Activated naive CD8-positive, alpha-beta T cell treated with anti-CD3 and anti-CD28 coated beads, Interleukin-2, amount 50 U/mL, for 24 hours (primary cell): Measurements from ENCODE around the gene UNC5A.
"Not testable (repeated sequence)": the region's sequence is repeated elsewhere in the genome, so short reads cannot be mapped to it uniquely, and the experiment has no call there.

Experiments used
- ATAC-seq: fragments of 150-1000 bp; cut with Tn5 transposase; one replicate; pipeline ENCODE4 v1.10.0; 2021
- DNase-seq: peaks from one replicate; pipeline ENCODE4 v3.0.0; 2021
- H3K27ac Mint-ChIP-seq: one replicate; pipeline ENCODE4 v1.8.0; 2021; ENCODE audit warnings: mild to moderate bottlenecking, mixed read lengths
- H3K27me3 Mint-ChIP-seq: one replicate; pipeline ENCODE4 v1.8.0; 2021; ENCODE audit warnings: mixed read lengths
- H3K36me3 Mint-ChIP-seq: one replicate; pipeline ENCODE4 v1.8.0; 2021; ENCODE audit warnings: low read depth, mixed read lengths
- H3K4me1 Mint-ChIP-seq: one replicate; pipeline ENCODE4 v1.8.0; 2021; ENCODE audit warnings: mixed read lengths
- H3K4me3 Mint-ChIP-seq: one replicate; pipeline ENCODE4 v1.8.0; 2021; ENCODE audit warnings: mild to moderate bottlenecking, moderate library complexity, mixed read lengths
- H3K9me3 Mint-ChIP-seq: one replicate; pipeline ENCODE4 v1.8.0; 2021; ENCODE audit warnings: mixed read lengths

The UNC5A gene

DNA sequence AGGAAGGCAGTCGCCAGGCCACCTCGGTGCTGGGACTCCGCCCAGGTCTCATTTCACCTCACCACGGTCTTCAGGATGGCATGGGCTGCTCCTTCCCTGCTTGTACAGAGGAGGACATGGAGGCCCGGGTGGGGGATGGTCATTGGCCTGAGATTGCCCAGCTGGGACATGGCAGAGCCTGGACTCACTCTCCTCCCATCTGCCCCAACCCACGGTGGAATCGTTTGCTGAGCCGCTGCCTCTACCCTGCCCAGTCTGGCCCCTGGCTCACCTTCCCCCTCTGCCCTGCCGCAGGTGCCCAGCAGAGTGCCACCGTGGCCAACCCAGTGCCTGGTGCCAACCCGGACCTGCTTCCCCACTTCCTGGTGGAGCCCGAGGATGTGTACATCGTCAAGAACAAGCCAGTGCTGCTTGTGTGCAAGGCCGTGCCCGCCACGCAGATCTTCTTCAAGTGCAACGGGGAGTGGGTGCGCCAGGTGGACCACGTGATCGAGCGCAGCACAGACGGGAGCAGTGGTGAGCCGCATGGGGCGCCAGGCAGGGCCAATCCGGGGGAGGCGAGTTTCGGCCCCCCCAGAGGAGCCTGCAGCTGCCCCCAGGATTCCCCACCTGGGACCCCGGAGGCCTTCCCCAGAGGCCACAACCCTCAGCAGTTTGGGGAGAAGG is 52.1 kb downstream of the UNC5A start:
- Mint-ChIP-seq H3K27me3 (peaks cover 42% of the 10 kb centered on the region), H3K4me1 (no peaks in the 10 kb centered on the region), H3K36me3 (no peaks in the 10 kb centered on the region), H3K9me3 (no peaks in the 10 kb centered on the region), H3K4me3 (no peak overlapping the region), H3K27ac (no peak overlapping the region)
- ATAC-seq = no peak
- no peak for DNase-seq

DNA sequence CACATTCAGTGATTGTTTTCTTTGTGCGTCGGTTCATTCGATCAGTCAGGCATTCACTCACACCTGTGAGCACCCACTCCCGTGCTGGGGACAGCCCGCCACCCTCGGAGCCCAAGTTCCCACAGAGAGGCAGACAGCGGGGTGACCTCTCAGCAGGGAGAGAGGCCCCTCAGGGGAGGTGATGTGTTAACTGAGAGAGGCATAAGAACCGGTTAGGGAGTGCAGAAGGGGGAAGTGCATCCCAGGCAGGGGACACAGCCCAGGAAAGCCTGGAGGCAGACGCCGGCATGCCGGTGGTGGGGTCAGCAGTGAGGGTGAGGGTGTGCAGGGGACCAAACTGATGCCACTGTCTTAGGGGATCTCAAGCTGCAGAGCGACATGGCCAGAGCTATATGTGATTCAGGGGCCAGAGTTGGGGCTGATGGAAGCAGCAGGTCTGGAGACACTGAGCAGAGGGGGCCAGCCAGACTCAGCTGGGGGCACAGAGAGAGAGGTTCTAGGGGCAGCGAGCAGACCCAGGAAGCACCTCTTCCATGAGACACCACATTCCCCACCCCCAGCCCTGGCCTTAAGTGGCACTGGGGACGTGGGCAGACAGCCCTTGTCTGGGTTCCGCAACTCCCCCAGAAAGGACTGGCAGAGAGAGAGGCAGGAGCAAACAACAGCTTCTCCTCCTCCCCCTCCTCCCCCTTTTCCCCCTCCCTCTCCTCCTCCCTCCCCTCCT is 52.8 kb downstream of the UNC5A start:
- Mint-ChIP-seq H3K27me3 (peaks cover 39% of the 10 kb centered on the region), H3K4me3 (no peak overlapping the region), H3K4me1 (no peaks in the 10 kb centered on the region), H3K36me3 (no peaks in the 10 kb centered on the region), H3K9me3 (no peaks in the 10 kb centered on the region), H3K27ac (no peak overlapping the region)
- ATAC-seq = no peak
- DNase-seq = no peak

DNA sequence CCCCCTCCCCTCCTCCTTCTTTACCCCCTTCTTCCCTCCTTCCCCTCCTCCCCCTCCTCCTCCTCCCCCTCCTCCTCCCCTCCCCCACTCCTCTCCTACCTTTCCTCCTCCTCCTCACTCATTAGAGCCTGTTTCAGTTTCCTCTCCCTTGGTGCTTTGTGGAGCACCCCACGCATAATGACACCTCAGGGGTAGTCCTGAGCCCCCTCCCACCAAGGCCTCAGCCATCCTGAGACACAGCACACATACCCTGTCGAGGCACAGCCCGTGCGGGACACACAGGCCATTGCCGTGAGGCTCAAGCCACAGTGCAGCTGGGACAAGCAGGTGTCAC is 53.4 kb downstream of the UNC5A start:
- H3K4me1 Mint-ChIP-seq = no peaks in the 10 kb centered on the region
- no peak overlapping the region for H3K4me3 Mint-ChIP-seq
- H3K27me3 Mint-ChIP-seq = peaks cover 35% of the 10 kb centered on the region
- H3K36me3 Mint-ChIP-seq = no peaks in the 10 kb centered on the region
- no peak for ATAC-seq
- no peaks in the 10 kb centered on the region for H3K9me3 Mint-ChIP-seq
- DNase-seq = no peak
- no peak overlapping the region for H3K27ac Mint-ChIP-seq

DNA sequence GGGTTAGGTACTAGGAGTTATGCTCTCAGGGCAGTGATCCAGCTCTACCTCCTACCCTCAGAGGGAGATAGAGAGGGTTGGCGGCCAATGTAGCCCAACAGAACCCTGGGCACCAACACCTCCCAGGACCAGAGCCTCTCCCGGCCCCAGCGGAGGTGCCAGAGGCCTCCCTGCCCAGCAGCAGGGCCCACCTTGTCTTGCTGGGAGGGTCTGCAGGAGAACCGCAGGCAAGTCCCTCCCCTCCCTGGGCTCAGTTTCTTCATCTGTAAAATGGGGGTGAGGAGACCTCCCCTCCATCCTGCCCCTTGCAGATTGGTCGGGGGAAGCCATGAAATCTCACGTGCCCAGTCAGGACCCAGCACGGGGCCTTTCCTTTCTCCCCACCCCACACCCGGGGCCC is 54.4 kb downstream of the UNC5A start:
- no peak overlapping the region for H3K4me3 Mint-ChIP-seq
- no peaks in the 10 kb centered on the region for H3K36me3 Mint-ChIP-seq
- DNase-seq (no peak), ATAC-seq (no peak)
- no peaks in the 10 kb centered on the region for H3K9me3 Mint-ChIP-seq
- no peaks in the 10 kb centered on the region for H3K4me1 Mint-ChIP-seq
- no peak overlapping the region for H3K27ac Mint-ChIP-seq
- peaks cover 35% of the 10 kb centered on the region for H3K27me3 Mint-ChIP-seq

DNA sequence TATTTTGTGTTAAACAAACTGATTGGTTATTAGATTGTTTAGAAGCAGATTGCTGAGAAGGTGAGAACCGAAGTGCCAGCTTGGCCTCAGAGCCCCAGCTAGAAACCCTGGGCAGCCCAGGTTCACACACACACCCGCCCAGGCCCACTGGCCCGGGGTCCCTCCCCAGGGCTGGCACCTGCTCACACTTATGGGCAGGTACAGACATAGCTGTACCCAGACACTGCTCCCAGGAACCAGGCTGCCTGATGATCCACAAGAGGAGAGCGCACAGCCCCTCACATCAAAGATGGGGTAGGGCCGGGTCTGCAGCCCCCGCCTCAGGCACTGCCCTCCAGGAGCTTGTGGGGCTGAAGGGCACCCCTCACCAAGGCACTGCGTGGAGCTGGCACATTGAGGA is 55.6 kb downstream of the UNC5A start:
- no peak overlapping the region for H3K4me3 Mint-ChIP-seq
- ATAC-seq (no peak), DNase-seq (no peak)
- H3K36me3 Mint-ChIP-seq = no peaks in the 10 kb centered on the region
- no peak overlapping the region for H3K27ac Mint-ChIP-seq
- H3K4me1 Mint-ChIP-seq = no peaks in the 10 kb centered on the region
- H3K27me3 Mint-ChIP-seq = peaks cover 35% of the 10 kb centered on the region
- no peaks in the 10 kb centered on the region for H3K9me3 Mint-ChIP-seq

DNA sequence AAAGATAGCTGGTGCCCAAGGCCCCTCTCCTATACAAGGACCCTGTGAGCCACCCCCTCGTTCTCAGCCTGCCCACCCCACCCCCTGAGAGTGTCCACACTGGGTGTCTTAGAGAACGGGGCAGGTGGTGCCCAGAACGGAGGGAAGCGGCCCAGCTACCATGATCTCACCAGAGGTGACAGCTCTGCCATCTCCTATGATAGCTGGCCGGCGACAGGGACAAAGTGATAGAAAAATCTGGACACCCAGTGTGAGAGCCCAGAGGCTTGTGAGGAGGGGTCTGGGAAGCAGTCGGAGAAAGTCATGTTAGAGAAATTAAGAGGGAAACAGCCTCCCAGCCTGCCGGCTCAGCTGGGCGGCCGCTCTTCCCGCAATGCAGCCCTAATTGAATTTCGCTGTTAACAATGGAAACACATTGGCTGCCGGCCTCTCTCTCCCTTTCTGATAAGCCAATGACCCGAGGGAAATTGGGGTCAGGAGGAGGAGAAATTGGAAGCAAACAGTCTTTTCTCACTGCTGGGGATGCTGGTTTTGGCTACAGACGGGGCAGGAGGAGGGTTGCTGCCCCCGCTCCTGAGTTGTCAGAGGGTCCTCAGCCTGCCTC is 56.5 kb downstream of the UNC5A start:
- Mint-ChIP-seq H3K27ac (no peak overlapping the region), H3K9me3 (no peaks in the 10 kb centered on the region), H3K4me1 (no peaks in the 10 kb centered on the region), H3K4me3 (no peak overlapping the region), H3K27me3 (peaks cover 33% of the 10 kb centered on the region), H3K36me3 (no peaks in the 10 kb centered on the region)
- ATAC-seq (no peak), DNase-seq (no peak)

DNA sequence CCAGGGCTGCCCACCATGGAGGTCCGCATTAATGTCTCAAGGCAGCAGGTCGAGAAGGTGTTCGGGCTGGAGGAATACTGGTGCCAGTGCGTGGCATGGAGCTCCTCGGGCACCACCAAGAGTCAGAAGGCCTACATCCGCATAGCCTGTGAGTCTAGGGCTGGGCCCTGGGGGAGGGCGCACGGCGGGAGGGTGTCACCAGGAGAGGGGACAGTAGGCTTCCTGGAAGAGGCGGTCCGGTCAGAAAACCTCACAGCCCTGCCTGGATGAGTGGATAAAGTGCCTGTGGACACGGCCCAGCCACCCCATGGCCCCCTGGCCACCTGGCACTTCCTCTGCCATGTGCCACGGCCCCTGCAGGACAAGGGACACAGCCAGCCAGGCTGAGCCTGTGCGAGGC is 57.8 kb downstream of the UNC5A start:
- H3K36me3 Mint-ChIP-seq = no peaks in the 10 kb centered on the region

DNA sequence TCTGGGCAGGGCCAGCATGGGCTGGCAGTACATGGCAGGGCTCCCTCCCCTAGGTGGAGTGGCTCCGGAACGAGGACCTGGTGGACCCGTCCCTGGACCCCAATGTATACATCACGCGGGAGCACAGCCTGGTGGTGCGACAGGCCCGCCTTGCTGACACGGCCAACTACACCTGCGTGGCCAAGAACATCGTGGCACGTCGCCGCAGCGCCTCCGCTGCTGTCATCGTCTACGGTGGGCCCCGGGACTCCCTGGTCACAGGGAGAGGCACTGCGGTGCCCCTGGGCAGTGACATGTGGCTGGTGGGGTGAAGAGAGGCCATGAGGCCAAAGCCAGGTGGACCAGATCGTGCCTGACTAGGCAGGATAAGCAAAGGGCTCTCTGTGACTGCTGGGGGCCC is 58.4 kb downstream of the UNC5A start:
- no peaks in the 10 kb centered on the region for H3K9me3 Mint-ChIP-seq

More for the DNA sequence above, 57.8 kb downstream of the UNC5A start:
- Mint-ChIP-seq H3K4me3 (no peak overlapping the region), H3K9me3 (no peaks in the 10 kb centered on the region), H3K4me1 (no peaks in the 10 kb centered on the region), H3K27ac (no peak overlapping the region), H3K27me3 (peaks cover 30% of the 10 kb centered on the region)
- DNase-seq = no peak
- no peak for ATAC-seq

DNA sequence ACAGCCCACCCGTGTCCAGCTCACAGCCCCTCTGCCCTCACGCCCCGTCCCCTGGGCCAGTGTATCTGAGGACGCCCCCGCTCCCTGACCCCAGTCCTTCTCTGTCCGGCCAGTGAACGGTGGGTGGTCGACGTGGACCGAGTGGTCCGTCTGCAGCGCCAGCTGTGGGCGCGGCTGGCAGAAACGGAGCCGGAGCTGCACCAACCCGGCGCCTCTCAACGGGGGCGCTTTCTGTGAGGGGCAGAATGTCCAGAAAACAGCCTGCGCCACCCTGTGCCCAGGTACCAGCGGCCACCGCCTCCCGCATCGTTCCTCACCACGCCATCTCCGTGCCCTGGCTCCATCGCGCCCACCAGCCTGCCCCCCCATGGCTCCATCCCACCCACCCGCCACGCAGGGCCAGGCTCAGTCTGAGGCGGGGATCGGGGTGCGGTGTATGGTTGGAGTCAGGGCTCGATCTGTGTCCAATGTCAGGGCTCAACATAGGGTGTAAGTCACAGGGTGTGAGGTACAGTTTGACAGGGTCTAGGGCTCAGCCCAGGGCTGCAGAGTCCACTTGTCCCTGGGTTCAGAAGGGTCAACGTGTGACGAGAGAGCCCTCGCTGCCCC is 59.2 kb downstream of the UNC5A start:
- ATAC-seq = no peak

More for the DNA sequence above, 58.4 kb downstream of the UNC5A start:
- Mint-ChIP-seq H3K4me3 (no peak overlapping the region), H3K27ac (no peak overlapping the region), H3K27me3 (peaks cover 27% of the 10 kb centered on the region), H3K4me1 (no peaks in the 10 kb centered on the region), H3K36me3 (no peaks in the 10 kb centered on the region)
- ATAC-seq (no peak), DNase-seq (no peak)

DNA sequence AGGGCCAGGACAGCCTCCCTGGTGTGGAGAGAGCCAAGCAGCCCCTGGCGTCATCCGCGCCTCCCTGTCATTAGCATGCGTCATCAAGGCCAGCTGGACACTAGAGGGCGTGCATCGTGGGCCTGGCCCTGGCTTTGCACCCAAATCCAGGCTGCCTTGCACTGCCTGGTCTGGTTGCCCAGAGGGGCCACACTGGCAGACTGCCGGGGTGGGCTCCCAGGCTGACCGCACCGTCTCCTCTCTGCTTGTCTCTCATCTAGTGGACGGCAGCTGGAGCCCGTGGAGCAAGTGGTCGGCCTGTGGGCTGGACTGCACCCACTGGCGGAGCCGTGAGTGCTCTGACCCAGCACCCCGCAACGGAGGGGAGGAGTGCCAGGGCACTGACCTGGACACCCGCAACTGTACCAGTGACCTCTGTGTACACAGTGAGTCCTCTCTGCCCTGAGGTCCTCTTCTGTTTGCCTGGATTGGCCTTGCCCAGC is 59.8 kb downstream of the UNC5A start:
- Mint-ChIP-seq H3K27ac (no peak overlapping the region), H3K4me3 (no peak overlapping the region), H3K27me3 (peaks cover 26% of the 10 kb centered on the region), H3K4me1 (no peaks in the 10 kb centered on the region), H3K36me3 (no peaks in the 10 kb centered on the region), H3K9me3 (no peaks in the 10 kb centered on the region)
- ATAC-seq = no peak
- no peak for DNase-seq

More for the DNA sequence above, 59.2 kb downstream of the UNC5A start:
- Mint-ChIP-seq H3K9me3 (no peaks in the 10 kb centered on the region), H3K27ac (no peak overlapping the region), H3K36me3 (no peaks in the 10 kb centered on the region), H3K4me3 (no peak overlapping the region), H3K27me3 (peaks cover 25% of the 10 kb centered on the region), H3K4me1 (no peaks in the 10 kb centered on the region)
- no peak for DNase-seq

DNA sequence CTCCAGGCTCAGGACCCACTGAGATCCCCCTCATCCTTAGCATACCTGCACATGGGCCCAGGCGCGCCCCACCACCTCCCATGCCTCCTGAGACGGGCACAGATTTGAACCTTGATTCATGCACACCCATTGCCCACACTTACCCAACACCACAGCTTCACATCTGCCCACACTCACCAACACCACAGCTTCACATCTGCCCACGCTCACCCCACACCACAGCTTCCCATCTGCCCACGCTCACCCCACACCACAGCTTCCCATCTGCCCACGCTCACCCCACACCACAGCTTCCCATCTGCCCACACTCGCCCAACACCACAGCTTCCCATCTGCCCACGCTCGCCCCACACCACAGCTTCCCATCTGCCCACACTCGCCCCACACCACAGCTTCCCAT is 60.3 kb downstream of the UNC5A start:
- not testable (repeated sequence) for H3K36me3 Mint-ChIP-seq, H3K9me3 Mint-ChIP-seq, ATAC-seq, H3K27ac Mint-ChIP-seq, DNase-seq, H3K4me1 Mint-ChIP-seq, H3K4me3 Mint-ChIP-seq
- H3K27me3 Mint-ChIP-seq = peaks cover 28% of the 10 kb centered on the region

DNA sequence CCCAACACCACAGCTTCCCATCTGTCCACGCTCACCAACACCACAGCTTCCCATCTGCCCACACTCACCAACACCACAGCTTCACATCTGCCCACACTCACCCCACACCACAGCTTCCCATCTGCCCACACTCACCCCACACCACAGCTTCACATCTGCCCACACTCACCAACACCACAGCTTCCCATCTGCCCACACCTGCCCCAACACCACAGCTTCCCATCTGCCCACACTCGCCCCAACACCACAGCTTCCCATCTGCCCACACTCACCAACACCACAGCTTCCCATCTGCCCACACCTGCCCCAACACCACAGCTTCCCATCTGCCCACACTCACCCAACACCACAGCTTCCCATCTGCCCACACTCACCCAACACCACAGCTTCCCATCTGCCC is 62.2 kb downstream of the UNC5A start:
- not testable (repeated sequence) for H3K27ac Mint-ChIP-seq, H3K9me3 Mint-ChIP-seq, H3K4me3 Mint-ChIP-seq, DNase-seq, ATAC-seq, H3K36me3 Mint-ChIP-seq
- Mint-ChIP-seq H3K27me3 (peaks cover 27% of the 10 kb centered on the region), H3K4me1 (peaks cover 10% of the 10 kb centered on the region)

DNA sequence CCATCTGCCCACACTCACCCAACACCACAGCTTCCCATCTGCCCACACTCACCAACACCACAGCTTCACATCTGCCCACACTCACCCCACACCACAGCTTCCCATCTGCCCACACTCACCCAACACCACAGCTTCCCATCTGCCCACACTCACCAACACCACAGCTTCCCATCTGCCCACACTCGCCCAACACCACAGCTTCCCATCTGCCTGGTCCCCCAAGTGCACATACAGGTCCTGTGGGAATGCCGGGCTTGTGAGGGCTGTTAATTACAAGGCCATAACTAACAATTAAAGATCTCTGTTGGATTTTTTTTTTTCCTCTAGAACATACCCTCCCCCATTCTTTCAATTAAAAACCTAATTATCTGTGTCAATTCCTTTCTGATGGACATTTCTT is 62.7 kb downstream of the UNC5A start:
- not testable (repeated sequence) for DNase-seq, H3K27ac Mint-ChIP-seq, H3K4me3 Mint-ChIP-seq, H3K9me3 Mint-ChIP-seq, H3K36me3 Mint-ChIP-seq, ATAC-seq
- Mint-ChIP-seq H3K27me3 (peaks cover 27% of the 10 kb centered on the region), H3K4me1 (peaks cover 10% of the 10 kb centered on the region)

DNA sequence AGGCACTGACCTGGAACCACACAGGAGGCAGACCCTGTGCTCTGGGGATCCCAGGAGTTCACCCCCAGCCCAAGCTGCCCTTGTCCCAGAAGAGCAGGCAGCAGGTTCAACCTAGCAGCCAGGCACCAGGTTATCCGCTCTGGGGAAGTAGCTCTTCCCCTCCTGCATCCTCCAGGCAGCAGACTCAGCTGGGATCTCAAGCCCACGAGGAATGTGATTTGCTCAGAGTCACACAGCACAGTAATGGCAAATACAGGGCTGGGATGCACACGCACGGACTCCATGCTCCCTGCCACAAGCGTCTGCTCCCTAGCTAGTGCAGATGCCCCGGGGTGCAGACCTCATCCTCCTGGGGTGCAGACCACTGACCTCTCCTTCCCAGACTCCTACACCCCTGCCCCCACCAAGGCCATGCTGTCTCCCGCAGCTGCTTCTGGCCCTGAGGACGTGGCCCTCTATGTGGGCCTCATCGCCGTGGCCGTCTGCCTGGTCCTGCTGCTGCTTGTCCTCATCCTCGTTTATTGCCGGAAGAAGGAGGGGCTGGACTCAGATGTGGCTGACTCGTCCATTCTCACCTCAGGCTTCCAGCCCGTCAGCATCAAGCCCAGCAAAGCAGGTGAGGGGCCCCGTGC is 63.3 kb downstream of the UNC5A start:
- Mint-ChIP-seq H3K27me3 (peaks cover 27% of the 10 kb centered on the region), H3K9me3 (no peaks in the 10 kb centered on the region), H3K27ac (no peak overlapping the region), H3K36me3 (no peaks in the 10 kb centered on the region), H3K4me1 (peaks cover 10% of the 10 kb centered on the region), H3K4me3 (no peak overlapping the region)
- DNase-seq (no peak), ATAC-seq (no peak)
